Measurements from ENCODE around the gene ZNF629. TPM values are rescaled to one million over a fixed set of nuclear protein-coding genes. Genes with fewer than 3 reads are reported as not detected.

The ZNF629 gene
- total RNA-seq, 1 experiment from 2014 or later: 4.8 TPM

- Histone ChIP-seq H4K20me1 (ENCODE audit: insufficient read depth, low read depth, low read length) (0 out of 2 replicates have a peak, but pooled peaks cover 4% of the 10 kb centered on the region), H3K9ac (ENCODE audit: low read length) (no peak overlapping the region), H3K4me3 (ENCODE audit: low read length) (no peak overlapping the region), H3K27ac (ENCODE audit: low read length) (no peak overlapping the region), H3K4me1 (ENCODE audit: low read length) (peaks cover 8% of the 10 kb centered on the region), H3K36me3 (ENCODE audit: insufficient read depth, low read length) (peaks cover 16% of the 10 kb centered on the region; the same call in 1 of the 2 replicates), H3K9me3 (ENCODE audit: low read length) (no peaks in the 10 kb centered on the region), H3K4me2 (ENCODE audit: low read depth, low read length, poor library complexity, severe bottlenecking) (no peak overlapping the region), H2AFZ (ENCODE audit: low read length) (no peak overlapping the region), H3K9me2 (replicated peaks; ENCODE audit: insufficient read depth, low read length) (no peaks in the 10 kb centered on the region), H3K79me2 (ENCODE audit: low read length) (peaks cover 6% of the 10 kb centered on the region), H3K27me3 (ENCODE audit: low read length) (no peaks in the 10 kb centered on the region)
- DNase-seq: no peak
Measured at GRCh38 chr16:30744183-30744582, 42.8 kb downstream of the ZNF629 start.

- H4K20me1 ChIP-seq (ENCODE audit: insufficient read depth, low read depth, low read length): 0 out of 2 replicates have a peak, but pooled peaks cover 4% of the 10 kb centered on the region
- DNase-seq: no peak
- no peaks in the 10 kb centered on the region for H3K9me2 ChIP-seq (replicated peaks; ENCODE audit: insufficient read depth, low read length)
- H2AFZ ChIP-seq (ENCODE audit: low read length): no peak overlapping the region
- no peak overlapping the region for H3K4me2 ChIP-seq (ENCODE audit: low read depth, low read length, poor library complexity, severe bottlenecking)
- H3K9me3 ChIP-seq (ENCODE audit: low read length): no peaks in the 10 kb centered on the region
- peaks cover 2% of the 10 kb centered on the region for H3K79me2 ChIP-seq (ENCODE audit: low read length)
- H3K9ac ChIP-seq (ENCODE audit: low read length): no peak overlapping the region
- H3K27me3 ChIP-seq (ENCODE audit: low read length): no peaks in the 10 kb centered on the region
- H3K4me3 ChIP-seq (ENCODE audit: low read length): no peak overlapping the region
- peaks cover 6% of the 10 kb centered on the region for H3K4me1 ChIP-seq (ENCODE audit: low read length)
- H3K27ac ChIP-seq (ENCODE audit: low read length): no peak overlapping the region
- peaks cover 16% of the 10 kb centered on the region; the same call in 1 of the 2 replicates for H3K36me3 ChIP-seq (ENCODE audit: insufficient read depth, low read length)
Measured at GRCh38 chr16:30743716-30744115, 43.3 kb downstream of the ZNF629 start.

- Histone ChIP-seq H3K9ac (ENCODE audit: low read length) (no peak overlapping the region), H3K79me2 (ENCODE audit: low read length) (no peaks in the 10 kb centered on the region), H3K27ac (ENCODE audit: low read length) (no peak overlapping the region), H2AFZ (ENCODE audit: low read length) (no peak overlapping the region), H3K9me2 (replicated peaks; ENCODE audit: insufficient read depth, low read length) (no peaks in the 10 kb centered on the region), H3K9me3 (ENCODE audit: low read length) (no peaks in the 10 kb centered on the region), H3K4me1 (ENCODE audit: low read length) (no peaks in the 10 kb centered on the region), H4K20me1 (ENCODE audit: insufficient read depth, low read depth, low read length) (0 out of 2 replicates have a peak, but pooled peaks cover 4% of the 10 kb centered on the region), H3K4me3 (ENCODE audit: low read length) (no peak overlapping the region), H3K4me2 (ENCODE audit: low read depth, low read length, poor library complexity, severe bottlenecking) (no peak overlapping the region), H3K27me3 (ENCODE audit: low read length) (no peaks in the 10 kb centered on the region), H3K36me3 (ENCODE audit: insufficient read depth, low read length) (peaks cover 23% of the 10 kb centered on the region)
- no peak for DNase-seq
Measured at GRCh38 chr16:30741461-30741914, 45.5 kb downstream of the ZNF629 start.

- no peaks in the 10 kb centered on the region for H3K79me2 ChIP-seq (ENCODE audit: low read length)
- no peak overlapping the region for H3K27ac ChIP-seq (ENCODE audit: low read length)
- no peaks in the 10 kb centered on the region for H3K9me3 ChIP-seq (ENCODE audit: low read length)
- H3K27me3 ChIP-seq (ENCODE audit: low read length): no peaks in the 10 kb centered on the region
- H3K4me3 ChIP-seq (ENCODE audit: low read length): no peak overlapping the region
- H3K36me3 ChIP-seq (ENCODE audit: insufficient read depth, low read length): peaks cover 23% of the 10 kb centered on the region
- H3K4me2 ChIP-seq (ENCODE audit: low read depth, low read length, poor library complexity, severe bottlenecking): no peak overlapping the region
- DNase-seq: no peak
- H3K4me1 ChIP-seq (ENCODE audit: low read length): no peaks in the 10 kb centered on the region
- H4K20me1 ChIP-seq (ENCODE audit: insufficient read depth, low read depth, low read length): 0 out of 2 replicates have a peak, but pooled peaks cover 4% of the 10 kb centered on the region
- no peak overlapping the region for H3K9ac ChIP-seq (ENCODE audit: low read length)
- no peaks in the 10 kb centered on the region for H3K9me2 ChIP-seq (replicated peaks; ENCODE audit: insufficient read depth, low read length)
- no peak overlapping the region for H2AFZ ChIP-seq (ENCODE audit: low read length)
Measured at GRCh38 chr16:30740364-30741251, 46.4 kb downstream of the ZNF629 start.

GRCh38 chr16:30738984-30739951 lies 47.7 kb downstream of the ZNF629 start:
- Histone ChIP-seq H3K27ac (ENCODE audit: low read length) (no peak overlapping the region), H3K4me1 (ENCODE audit: low read length) (no peaks in the 10 kb centered on the region), H3K9me2 (replicated peaks; ENCODE audit: insufficient read depth, low read length) (no peaks in the 10 kb centered on the region), H3K36me3 (ENCODE audit: insufficient read depth, low read length) (peaks cover 25% of the 10 kb centered on the region), H3K4me2 (ENCODE audit: low read depth, low read length, poor library complexity, severe bottlenecking) (no peak overlapping the region), H3K79me2 (ENCODE audit: low read length) (no peaks in the 10 kb centered on the region), H3K27me3 (ENCODE audit: low read length) (no peaks in the 10 kb centered on the region), H3K9me3 (ENCODE audit: low read length) (no peaks in the 10 kb centered on the region), H2AFZ (ENCODE audit: low read length) (no peak overlapping the region), H4K20me1 (ENCODE audit: insufficient read depth, low read depth, low read length) (0 out of 2 replicates have a peak, but pooled peaks cover 4% of the 10 kb centered on the region), H3K9ac (ENCODE audit: low read length) (no peak overlapping the region), H3K4me3 (ENCODE audit: low read length) (no peak overlapping the region)
- no peak for DNase-seq

- no peak overlapping the region for H3K4me3 ChIP-seq (ENCODE audit: low read length)
- DNase-seq: no peak
- no peaks in the 10 kb centered on the region for H3K4me1 ChIP-seq (ENCODE audit: low read length)
- H3K79me2 ChIP-seq (ENCODE audit: low read length): no peaks in the 10 kb centered on the region
- H4K20me1 ChIP-seq (ENCODE audit: insufficient read depth, low read depth, low read length): 0 out of 2 replicates have a peak, but pooled peaks cover 4% of the 10 kb centered on the region
- H3K4me2 ChIP-seq (ENCODE audit: low read depth, low read length, poor library complexity, severe bottlenecking): no peak overlapping the region
- no peak overlapping the region for H2AFZ ChIP-seq (ENCODE audit: low read length)
- H3K9ac ChIP-seq (ENCODE audit: low read length): no peak overlapping the region
- H3K27me3 ChIP-seq (ENCODE audit: low read length): no peaks in the 10 kb centered on the region
- no peaks in the 10 kb centered on the region for H3K9me3 ChIP-seq (ENCODE audit: low read length)
- peaks cover 32% of the 10 kb centered on the region for H3K36me3 ChIP-seq (ENCODE audit: insufficient read depth, low read length)
- H3K9me2 ChIP-seq (replicated peaks; ENCODE audit: insufficient read depth, low read length): no peaks in the 10 kb centered on the region
- H3K27ac ChIP-seq (ENCODE audit: low read length): no peak overlapping the region
Measured at GRCh38 chr16:30737794-30738648, 49.0 kb downstream of the ZNF629 start.

- no peaks in the 10 kb centered on the region for H3K9me2 ChIP-seq (replicated peaks; ENCODE audit: insufficient read depth, low read length)
- H3K9me3 ChIP-seq (ENCODE audit: low read length): no peaks in the 10 kb centered on the region
- DNase-seq: no peak
- H3K4me2 ChIP-seq (ENCODE audit: low read depth, low read length, poor library complexity, severe bottlenecking): no peak overlapping the region
- H3K4me3 ChIP-seq (ENCODE audit: low read length): no peak overlapping the region
- H2AFZ ChIP-seq (ENCODE audit: low read length): no peak overlapping the region
- H3K4me1 ChIP-seq (ENCODE audit: low read length): no peaks in the 10 kb centered on the region
- no peak overlapping the region for H3K27ac ChIP-seq (ENCODE audit: low read length)
- no peak overlapping the region for H3K9ac ChIP-seq (ENCODE audit: low read length)
- H4K20me1 ChIP-seq (ENCODE audit: insufficient read depth, low read depth, low read length): 0 out of 2 replicates have a peak, but pooled peaks cover 4% of the 10 kb centered on the region
- H3K36me3 ChIP-seq (ENCODE audit: insufficient read depth, low read length): peaks cover 30% of the 10 kb centered on the region
- no peaks in the 10 kb centered on the region for H3K27me3 ChIP-seq (ENCODE audit: low read length)
- no peaks in the 10 kb centered on the region for H3K79me2 ChIP-seq (ENCODE audit: low read length)
Measured at GRCh38 chr16:30736995-30737793, 49.8 kb downstream of the ZNF629 start.

Measured in Karpas-422 (cell line).